Cortex of kidney (tissue), 1 donor: ENCODE data around the gene POLR2I.
"Not testable (repeated sequence)": the region's sequence is repeated elsewhere in the genome, so short reads cannot be mapped to it uniquely, and the experiment has no call there.

Experiments
- DNase-seq: peaks from one replicate; lab custom pipeline; 2025; lab: John Stamatoyannopoulos, UW

POLR2I gene

DNA sequence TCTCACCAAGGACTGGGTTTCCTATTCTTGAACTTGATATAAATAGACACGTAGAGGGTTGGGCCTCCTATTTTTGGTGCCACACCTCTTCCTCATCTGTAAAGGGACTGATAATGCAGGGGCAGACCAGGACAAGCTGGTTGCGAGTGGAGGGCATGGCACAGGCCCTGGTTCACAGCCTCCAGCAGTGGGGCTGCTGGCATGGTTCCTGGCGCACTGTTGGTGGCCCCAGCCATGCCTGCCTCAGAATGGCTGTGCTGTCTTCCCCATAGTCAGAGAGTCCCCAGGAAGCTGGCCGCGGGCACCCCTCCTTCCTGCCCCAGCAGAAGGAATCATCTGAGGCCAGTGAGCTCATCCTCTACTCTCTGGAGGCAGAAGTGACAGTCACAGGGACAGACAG, 14.2 kb downstream of the POLR2I start:
- DNase-seq: no peak

GRCh38 chr19:36099166-36099785, 15.4 kb downstream of the POLR2I start:
- no peak for DNase-seq

GRCh38 chr19:36097036-36097435, 17.6 kb downstream of the POLR2I start:
- no peak for DNase-seq

- no peak for DNase-seq
Measured at GRCh38 chr19:36093687-36094086, 21.0 kb downstream of the POLR2I start.

GRCh38 chr19:36093146-36093662, 21.5 kb downstream of the POLR2I start:
- DNase-seq: no peak

GRCh38 chr19:36092566-36092965, 22.1 kb downstream of the POLR2I start:
- DNase-seq: no peak

DNA sequence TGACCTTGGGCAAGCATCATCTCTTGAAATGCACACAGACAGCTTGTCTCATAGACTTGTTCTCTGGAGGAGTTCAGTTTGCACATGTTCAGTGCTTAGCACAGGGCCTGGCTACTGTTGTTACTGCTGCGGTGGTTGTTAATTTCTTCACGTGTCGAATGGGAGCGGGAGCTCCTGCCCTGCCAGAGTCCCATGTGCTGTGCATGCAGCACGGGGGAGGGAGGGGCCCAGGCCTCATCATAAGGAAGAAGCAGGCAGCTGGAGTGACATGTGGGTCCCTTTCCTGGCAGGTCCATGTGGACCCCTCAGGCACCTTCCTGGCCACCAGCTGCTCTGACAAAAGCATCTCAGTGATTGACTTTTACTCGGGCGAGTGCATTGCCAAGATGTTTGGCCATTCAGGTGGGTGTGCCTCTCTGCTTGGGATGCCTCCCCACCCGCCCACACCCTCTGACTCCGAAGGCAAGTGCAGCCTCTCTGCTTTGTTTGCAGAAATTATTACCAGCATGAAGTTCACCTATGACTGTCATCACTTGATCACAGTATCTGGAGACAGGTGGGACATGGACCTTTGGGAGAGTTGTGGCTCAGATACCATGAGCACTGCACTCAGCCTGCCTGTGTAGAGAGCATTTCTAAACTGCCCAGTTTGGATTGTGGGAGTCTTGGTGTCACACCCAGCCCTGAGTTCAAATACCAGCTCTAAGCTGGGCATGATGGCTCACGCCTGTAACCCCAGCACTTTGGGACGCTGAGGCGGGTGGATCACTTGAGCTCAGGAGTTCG, 23.6 kb downstream of the POLR2I start:
- no peak for DNase-seq

DNA sequence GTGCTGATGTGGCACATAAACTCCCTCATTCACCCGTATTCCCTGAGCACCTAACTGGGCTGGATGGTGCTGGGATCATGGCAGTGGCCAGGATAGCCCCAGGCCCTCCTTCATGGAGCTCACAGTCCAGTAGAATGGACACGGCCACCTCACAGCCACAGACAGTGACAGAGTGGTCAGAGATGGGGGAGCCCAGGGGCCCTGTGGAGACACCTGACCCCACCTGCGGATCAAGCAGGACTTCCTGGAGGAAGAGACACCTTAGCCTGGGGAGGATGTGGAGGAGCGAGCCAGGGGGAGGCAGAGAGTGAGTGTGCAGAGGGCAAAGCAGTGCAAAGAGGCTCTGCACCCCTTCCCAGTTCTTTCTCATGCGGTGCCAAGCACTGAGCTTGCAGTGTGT, 24.8 kb downstream of the POLR2I start:
- no peak for DNase-seq

GRCh38 chr19:36086326-36086725, 28.3 kb downstream of the POLR2I start:
- no peak for DNase-seq

- DNase-seq: no peak
Measured at GRCh38 chr19:36084231-36085009, 30.3 kb downstream of the POLR2I start.

DNA sequence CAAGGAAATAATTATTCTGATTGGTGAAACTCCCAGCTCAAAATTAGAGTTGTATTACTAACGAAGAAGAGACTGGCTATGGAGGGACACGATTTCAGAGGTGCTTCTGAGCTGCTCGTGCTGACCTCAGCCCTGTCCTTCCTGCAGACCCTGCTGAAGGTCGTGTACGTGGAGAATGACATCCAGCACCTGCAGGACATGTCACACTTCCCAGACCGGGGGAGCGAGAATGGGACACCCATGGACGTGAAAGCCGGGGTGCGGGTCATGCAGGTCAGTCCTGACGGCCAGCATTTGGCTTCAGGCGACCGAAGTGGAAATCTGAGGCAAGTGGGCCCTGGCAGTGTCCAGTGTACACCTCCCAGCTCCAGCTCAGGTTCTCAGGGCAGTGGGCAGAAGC, 31.8 kb downstream of the POLR2I start:
- DNase-seq: no peak

- no peak for DNase-seq
Measured at GRCh38 chr19:36081894-36082293, 32.8 kb downstream of the POLR2I start.

- DNase-seq: no peak
Measured at GRCh38 chr19:36081385-36081784, 33.3 kb downstream of the POLR2I start.

DNA sequence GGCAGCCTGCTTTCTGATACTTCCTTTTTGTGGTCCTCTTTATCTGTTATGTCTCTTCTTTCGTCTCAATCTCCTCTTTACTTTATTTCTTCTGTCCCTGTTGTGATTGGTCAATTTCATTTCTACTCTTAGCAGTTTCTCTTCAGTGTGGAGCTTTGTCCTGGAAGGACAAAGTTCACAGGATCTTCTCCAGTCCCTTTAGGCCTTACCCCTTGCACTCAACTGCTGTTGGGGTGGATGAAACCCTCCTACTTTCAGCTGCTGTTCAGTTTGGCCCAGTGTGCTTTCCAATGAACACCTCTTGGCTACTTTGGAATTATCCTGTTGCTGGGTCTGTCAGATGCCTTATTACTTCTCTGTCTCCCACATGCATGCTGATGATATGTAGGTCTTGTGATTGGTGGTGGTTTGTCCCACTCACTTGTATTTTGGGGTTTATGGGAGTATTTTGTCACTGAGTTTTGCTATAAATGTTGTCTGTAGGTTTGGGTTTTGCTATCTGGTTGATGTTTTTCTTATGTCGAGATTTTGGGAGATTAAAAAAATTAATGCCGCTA, 35.2 kb downstream of the POLR2I start:
- DNase-seq: no peak

DNA sequence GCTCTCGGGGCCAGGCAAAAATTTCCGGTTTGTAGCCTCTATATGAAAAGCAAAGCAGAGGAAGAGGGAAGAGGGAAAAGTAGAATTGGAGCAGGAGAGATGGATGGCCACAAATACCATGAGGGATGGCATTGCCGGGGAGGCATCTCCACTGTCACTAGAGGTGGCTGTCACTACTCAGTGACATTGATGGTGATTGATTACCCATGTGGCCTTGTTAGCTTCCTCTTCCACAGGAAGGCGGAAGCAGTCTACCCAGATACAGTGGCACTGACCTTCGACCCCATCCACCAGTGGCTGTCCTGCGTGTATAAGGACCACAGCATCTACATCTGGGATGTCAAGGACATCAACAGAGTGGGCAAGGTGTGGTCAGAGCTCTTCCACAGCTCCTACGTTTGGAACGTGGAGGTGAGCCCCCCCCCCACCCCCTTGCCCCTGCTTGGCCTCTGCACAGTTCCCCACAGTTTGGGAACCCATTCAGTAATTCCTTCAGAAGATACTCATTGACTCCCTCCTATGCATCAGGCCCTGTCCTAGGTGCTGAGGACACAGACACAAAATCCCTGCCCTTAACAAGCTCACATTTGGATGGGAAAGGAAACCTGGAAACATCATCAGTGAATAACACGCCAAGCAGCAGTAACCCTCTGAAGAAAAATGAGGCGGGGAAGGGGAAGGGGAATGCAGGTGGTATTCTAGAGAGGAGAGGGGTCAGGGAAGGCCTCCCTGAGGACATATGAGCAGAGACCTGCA, 41.4 kb downstream of the POLR2I start:
- no peak for DNase-seq

DNA sequence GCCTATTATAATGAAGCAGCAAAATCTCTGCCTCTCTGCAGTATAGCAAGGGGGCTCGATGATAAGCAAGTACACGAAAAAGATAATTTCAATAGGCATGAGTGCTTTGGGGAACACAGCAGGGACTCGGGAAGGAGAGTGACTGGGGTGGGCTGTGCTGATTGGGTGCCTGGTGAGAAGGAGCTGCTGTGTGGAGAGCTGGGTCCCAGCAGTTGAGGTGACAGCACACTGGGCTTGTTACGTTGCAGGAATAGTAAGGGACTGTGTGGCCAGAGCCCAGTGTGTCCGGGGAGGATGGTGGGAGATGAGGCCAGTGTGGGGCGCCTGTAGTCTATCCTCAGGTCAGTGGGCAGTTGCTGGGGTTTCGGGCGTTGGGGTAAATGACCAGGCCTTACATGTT, 42.6 kb downstream of the POLR2I start:
- no peak for DNase-seq

- not testable (repeated sequence) for DNase-seq
Measured at GRCh38 chr19:36068810-36069499, 45.7 kb downstream of the POLR2I start.

DNA sequence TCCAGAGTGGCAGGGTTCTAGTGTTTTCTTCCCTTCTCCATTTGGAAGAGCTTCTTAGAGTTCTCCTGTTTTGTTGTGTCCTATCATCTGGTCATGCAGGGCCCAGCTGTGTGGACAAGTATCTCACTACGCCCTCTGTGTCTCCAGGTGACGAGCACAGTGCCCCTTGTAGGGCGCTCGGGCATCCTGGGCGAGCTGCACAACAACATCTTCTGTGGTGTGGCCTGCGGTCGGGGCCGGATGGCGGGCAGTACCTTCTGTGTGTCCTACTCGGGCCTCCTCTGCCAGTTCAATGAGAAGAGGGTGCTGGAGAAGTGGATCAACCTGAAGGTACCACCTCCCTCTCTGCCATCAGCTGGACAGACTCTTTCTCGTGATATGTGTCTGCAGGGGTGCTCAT, 47.0 kb downstream of the POLR2I start:
- no peak for DNase-seq

DNA sequence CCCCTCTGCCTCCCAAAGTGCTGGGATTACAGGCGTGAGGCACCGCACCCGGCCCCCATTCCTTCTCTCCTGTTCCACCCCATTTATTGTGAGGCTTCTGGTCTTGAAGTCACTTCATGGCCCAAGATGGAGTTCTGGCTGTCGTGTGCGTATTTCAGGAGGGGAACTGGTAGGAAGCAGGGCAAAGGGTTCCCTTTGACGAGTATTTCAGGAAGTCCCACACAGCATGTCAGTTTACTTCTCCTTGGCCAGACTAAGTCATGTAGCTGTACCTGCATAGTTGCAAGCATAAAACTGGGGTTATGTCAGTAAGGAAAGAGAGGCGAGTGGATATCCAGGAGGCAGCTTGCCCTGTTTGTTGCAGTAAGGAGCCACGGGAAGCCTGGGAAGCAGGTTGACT, 49.8 kb downstream of the POLR2I start:
- no peak for DNase-seq
